ENCODE data around the gene GNA14. TPM values are rescaled to one million over a fixed set of nuclear protein-coding genes. Genes with fewer than 3 reads are reported as not detected.

The GNA14 gene
- total RNA-seq, 1 experiment from 2014 or later = 0.25 TPM

DNA sequence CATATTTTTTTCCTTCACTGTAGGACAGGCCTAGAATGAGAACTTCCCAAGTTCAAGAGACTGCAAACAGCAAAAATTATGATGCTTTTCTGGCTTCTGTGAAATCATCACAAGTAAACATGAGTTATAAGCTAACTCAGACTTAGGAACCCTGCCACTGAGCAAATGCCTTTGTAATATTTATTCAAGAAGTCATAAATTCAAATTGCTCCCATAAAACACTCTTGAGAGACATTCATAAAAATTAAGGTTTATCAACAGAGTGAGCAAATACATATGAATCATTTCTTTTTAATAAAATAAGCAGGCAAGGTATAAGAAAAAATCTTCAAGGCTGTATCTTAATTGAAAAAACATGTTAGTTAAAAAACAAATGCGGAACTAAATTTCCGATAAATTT lies 124.2 kb downstream of the GNA14 start (continued):
- TF ChIP-seq, protein P1, sequence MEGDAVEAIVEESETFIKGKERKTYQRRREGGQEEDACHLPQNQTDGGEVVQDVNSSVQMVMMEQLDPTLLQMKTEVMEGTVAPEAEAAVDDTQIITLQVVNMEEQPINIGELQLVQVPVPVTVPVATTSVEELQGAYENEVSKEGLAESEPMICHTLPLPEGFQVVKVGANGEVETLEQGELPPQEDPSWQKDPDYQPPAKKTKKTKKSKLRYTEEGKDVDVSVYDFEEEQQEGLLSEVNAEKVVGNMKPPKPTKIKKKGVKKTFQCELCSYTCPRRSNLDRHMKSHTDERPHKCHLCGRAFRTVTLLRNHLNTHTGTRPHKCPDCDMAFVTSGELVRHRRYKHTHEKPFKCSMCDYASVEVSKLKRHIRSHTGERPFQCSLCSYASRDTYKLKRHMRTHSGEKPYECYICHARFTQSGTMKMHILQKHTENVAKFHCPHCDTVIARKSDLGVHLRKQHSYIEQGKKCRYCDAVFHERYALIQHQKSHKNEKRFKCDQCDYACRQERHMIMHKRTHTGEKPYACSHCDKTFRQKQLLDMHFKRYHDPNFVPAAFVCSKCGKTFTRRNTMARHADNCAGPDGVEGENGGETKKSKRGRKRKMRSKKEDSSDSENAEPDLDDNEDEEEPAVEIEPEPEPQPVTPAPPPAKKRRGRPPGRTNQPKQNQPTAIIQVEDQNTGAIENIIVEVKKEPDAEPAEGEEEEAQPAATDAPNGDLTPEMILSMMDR (IDR thresholded peaks at IDR 0.05 in 2 of 3, conservative IDR thresholded peaks at IDR 0.05 in 1 of 3; ENCODE audit: borderline replicate concordance in 1 of 3, insufficient read depth in 1 of 3, low read depth in 2 of 3, low read length in 2 of 3) = no peak
- TF ChIP-seq FOSL1 (IDR thresholded peaks at IDR 0.05; ENCODE audit: low read depth) (no peak), ELF1 (IDR thresholded peaks at IDR 0.05; ENCODE audit: borderline replicate concordance, low read depth) (no peak), RAD21 (IDR thresholded peaks at IDR 0.05; ENCODE audit: low read depth) (no peak), SIN3A (IDR thresholded peaks at IDR 0.05; ENCODE audit: low read depth) (no peak), EZH2 (IDR thresholded peaks at IDR 0.05) (no peak), ZNF274 (IDR thresholded peaks at IDR 0.05; ENCODE audit: low read depth, low read length) (no peak)
- TF ChIP-seq, protein P2, sequence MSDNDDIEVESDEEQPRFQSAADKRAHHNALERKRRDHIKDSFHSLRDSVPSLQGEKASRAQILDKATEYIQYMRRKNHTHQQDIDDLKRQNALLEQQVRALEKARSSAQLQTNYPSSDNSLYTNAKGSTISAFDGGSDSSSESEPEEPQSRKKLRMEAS (IDR thresholded peaks at IDR 0.05) = no peak

DNA sequence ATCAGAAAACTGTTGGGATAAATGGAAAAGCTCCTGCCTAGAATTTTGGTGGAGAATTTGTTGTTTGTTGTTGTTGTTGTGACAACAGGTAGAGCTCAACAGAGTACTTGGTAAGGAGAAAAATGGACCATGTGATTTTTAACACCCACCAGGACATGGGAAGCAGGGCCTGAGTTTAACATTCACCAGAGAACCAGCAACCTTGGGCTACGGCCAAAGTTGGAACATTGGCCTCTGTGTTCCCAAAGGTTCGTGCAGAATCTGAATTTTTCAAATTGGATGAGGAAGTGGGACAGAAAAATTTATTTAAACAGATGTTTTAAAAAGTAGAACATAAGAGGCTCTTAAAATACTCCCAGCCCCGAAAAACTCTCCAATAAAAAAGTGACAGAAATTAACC lies 127.0 kb downstream of the GNA14 start:
- intact Hi-C loops (cut with micrococcal nuclease) = no loop called here
- no peak overlapping the region for H3K4me3 ChIP-seq (replicated peaks in 1 of 2; ENCODE audit: low read depth in 1 of 2, low read length in 2 of 2)
- H3K79me2 ChIP-seq (ENCODE audit: insufficient read depth, low read length) = no peaks in the 10 kb centered on the region
- no peaks in the 10 kb centered on the region for H3K9me2 ChIP-seq (ENCODE audit: insufficient read depth)
- H3K9ac ChIP-seq (ENCODE audit: low read length) = no peak overlapping the region
- no peaks in the 10 kb centered on the region for H4K20me1 ChIP-seq (ENCODE audit: insufficient read depth)
- H3K27me3 ChIP-seq (ENCODE audit: insufficient read depth, low read length) = no peaks in the 10 kb centered on the region
- RAD21 ChIA-PET (ENCODE audit: low non-redundant PET in 1 of 2, low total read pairs in 2 of 2, uncharacterized antibody in 2 of 2, unreplicated experiment in 2 of 2) = no interaction called here
- no TSS peak for BruUV-seq (replicated peaks)
- CTCF ChIA-PET = no interaction called here
- no peaks in the 10 kb centered on the region for H3K9me3 ChIP-seq (ENCODE audit: control insufficient read depth in 1 of 2, insufficient read depth in 1 of 2, low read depth in 1 of 2, low read length in 2 of 2)
- H3K36me3 ChIP-seq (ENCODE audit: control insufficient read depth in 1 of 2, insufficient read depth in 2 of 2, low read length in 2 of 2) = no peaks in the 10 kb centered on the region
- POLR2A ChIA-PET = no interaction called here
- no peak overlapping the region for H3K4me2 ChIP-seq (ENCODE audit: low read length)
- H3K4me1 ChIP-seq (ENCODE audit: control insufficient read depth in 1 of 2, insufficient read depth in 2 of 2, low read length in 2 of 2) = no peaks in the 10 kb centered on the region
- DNase-seq (ENCODE audit: low read depth, low spot score) (no peak), ATAC-seq (no peak)
- no peak overlapping the region for H3K27ac ChIP-seq (ENCODE audit: low read depth, low read length)
- no peak overlapping the region for H2AFZ ChIP-seq (ENCODE audit: low read depth, low read length, poor library complexity, severe bottlenecking)
- no peak for TF ChIP-seq JUND (IDR thresholded peaks at IDR 0.05)
- TF ChIP-seq, protein P3, sequence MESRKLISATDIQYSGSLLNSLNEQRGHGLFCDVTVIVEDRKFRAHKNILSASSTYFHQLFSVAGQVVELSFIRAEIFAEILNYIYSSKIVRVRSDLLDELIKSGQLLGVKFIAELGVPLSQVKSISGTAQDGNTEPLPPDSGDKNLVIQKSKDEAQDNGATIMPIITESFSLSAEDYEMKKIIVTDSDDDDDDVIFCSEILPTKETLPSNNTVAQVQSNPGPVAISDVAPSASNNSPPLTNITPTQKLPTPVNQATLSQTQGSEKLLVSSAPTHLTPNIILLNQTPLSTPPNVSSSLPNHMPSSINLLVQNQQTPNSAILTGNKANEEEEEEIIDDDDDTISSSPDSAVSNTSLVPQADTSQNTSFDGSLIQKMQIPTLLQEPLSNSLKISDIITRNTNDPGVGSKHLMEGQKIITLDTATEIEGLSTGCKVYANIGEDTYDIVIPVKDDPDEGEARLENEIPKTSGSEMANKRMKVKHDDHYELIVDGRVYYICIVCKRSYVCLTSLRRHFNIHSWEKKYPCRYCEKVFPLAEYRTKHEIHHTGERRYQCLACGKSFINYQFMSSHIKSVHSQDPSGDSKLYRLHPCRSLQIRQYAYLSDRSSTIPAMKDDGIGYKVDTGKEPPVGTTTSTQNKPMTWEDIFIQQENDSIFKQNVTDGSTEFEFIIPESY (IDR thresholded peaks at IDR 0.05; ENCODE audit: extremely low read depth, insufficient replicate concordance, low read length) = no peak
- no peak for TF ChIP-seq CEBPB (IDR thresholded peaks at IDR 0.05; ENCODE audit: low read depth)
- TF ChIP-seq SIN3A (IDR thresholded peaks at IDR 0.05; ENCODE audit: low read depth) = no peak
- TF ChIP-seq SRF (IDR thresholded peaks at IDR 0.05; ENCODE audit: low read depth) = no peak
- no peak for TF ChIP-seq POLR2A (IDR thresholded peaks at IDR 0.05; ENCODE audit: borderline replicate concordance, extremely low read depth, insufficient read depth, insufficient read length)
- TF ChIP-seq, protein P4, sequence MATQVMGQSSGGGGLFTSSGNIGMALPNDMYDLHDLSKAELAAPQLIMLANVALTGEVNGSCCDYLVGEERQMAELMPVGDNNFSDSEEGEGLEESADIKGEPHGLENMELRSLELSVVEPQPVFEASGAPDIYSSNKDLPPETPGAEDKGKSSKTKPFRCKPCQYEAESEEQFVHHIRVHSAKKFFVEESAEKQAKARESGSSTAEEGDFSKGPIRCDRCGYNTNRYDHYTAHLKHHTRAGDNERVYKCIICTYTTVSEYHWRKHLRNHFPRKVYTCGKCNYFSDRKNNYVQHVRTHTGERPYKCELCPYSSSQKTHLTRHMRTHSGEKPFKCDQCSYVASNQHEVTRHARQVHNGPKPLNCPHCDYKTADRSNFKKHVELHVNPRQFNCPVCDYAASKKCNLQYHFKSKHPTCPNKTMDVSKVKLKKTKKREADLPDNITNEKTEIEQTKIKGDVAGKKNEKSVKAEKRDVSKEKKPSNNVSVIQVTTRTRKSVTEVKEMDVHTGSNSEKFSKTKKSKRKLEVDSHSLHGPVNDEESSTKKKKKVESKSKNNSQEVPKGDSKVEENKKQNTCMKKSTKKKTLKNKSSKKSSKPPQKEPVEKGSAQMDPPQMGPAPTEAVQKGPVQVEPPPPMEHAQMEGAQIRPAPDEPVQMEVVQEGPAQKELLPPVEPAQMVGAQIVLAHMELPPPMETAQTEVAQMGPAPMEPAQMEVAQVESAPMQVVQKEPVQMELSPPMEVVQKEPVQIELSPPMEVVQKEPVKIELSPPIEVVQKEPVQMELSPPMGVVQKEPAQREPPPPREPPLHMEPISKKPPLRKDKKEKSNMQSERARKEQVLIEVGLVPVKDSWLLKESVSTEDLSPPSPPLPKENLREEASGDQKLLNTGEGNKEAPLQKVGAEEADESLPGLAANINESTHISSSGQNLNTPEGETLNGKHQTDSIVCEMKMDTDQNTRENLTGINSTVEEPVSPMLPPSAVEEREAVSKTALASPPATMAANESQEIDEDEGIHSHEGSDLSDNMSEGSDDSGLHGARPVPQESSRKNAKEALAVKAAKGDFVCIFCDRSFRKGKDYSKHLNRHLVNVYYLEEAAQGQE (IDR thresholded peaks at IDR 0.05; ENCODE audit: low read depth) = no peak
- no peak for TF ChIP-seq ZNF274 (IDR thresholded peaks at IDR 0.05; ENCODE audit: low read depth, low read length)
- TF ChIP-seq, protein P1 (IDR thresholded peaks at IDR 0.05 in 2 of 3, conservative IDR thresholded peaks at IDR 0.05 in 1 of 3; ENCODE audit: borderline replicate concordance in 1 of 3, insufficient read depth in 1 of 3, low read depth in 2 of 3, low read length in 2 of 3) = no peak
- no peak for TF ChIP-seq ELF1 (IDR thresholded peaks at IDR 0.05; ENCODE audit: borderline replicate concordance, low read depth)
- TF ChIP-seq EGR1 (IDR thresholded peaks at IDR 0.05; ENCODE audit: low read depth) = no peak
- TF ChIP-seq EZH2 (IDR thresholded peaks at IDR 0.05) = no peak
- no peak for TF ChIP-seq FOSL1 (IDR thresholded peaks at IDR 0.05; ENCODE audit: low read depth)
